ENCODE measurements around the gene HPN. TPM values are rescaled to one million over a fixed set of nuclear protein-coding genes. Genes with fewer than 3 reads are reported as not detected.
A peak's percentile ranks its signal among the peaks of the same experiment; 100 is the strongest.
"Not testable (repeated sequence)": the region's sequence is repeated elsewhere in the genome, so short reads cannot be mapped to it uniquely, and the experiment has no call there.

Gene HPN
- polyA plus RNA-seq, 2 donors = 0.04 to 0.16 TPM

- no peak overlapping the region for H3K27ac ChIP-seq (ENCODE audit: low read depth in 2 of 2, low read length in 1 of 2)
- WGBS, 2 donors = 74 to 87% methylated on average over 12 of the region's 12 CpGs
- H3K36me3 ChIP-seq (ENCODE audit: control insufficient read depth in 2 of 2, insufficient read depth in 2 of 2, low read length in 1 of 2) = peaks cover 0 to 10% of the 10 kb centered on the region in 2 donors
- peaks cover 0 to 6% of the 10 kb centered on the region in 2 donors for H3K4me1 ChIP-seq (ENCODE audit: control insufficient read depth in 2 of 2, insufficient read depth in 2 of 2, low read length in 1 of 2)
- H3K27me3 ChIP-seq (ENCODE audit: control insufficient read depth in 1 of 2, insufficient read depth in 2 of 2, low read length in 2 of 2) = no peaks in the 10 kb centered on the region
- H3K9me3 ChIP-seq (ENCODE audit: control insufficient read depth in 2 of 2, insufficient read depth in 1 of 2, low read depth in 1 of 2, low read length in 1 of 2) = no peaks in the 10 kb centered on the region
- no peak overlapping the region for H3K4me3 ChIP-seq (ENCODE audit: low read depth in 1 of 2, low read length in 2 of 2)
Observed at GRCh38 chr19:35008891-35009341, 32.6 kb upstream of the HPN start.

DNA sequence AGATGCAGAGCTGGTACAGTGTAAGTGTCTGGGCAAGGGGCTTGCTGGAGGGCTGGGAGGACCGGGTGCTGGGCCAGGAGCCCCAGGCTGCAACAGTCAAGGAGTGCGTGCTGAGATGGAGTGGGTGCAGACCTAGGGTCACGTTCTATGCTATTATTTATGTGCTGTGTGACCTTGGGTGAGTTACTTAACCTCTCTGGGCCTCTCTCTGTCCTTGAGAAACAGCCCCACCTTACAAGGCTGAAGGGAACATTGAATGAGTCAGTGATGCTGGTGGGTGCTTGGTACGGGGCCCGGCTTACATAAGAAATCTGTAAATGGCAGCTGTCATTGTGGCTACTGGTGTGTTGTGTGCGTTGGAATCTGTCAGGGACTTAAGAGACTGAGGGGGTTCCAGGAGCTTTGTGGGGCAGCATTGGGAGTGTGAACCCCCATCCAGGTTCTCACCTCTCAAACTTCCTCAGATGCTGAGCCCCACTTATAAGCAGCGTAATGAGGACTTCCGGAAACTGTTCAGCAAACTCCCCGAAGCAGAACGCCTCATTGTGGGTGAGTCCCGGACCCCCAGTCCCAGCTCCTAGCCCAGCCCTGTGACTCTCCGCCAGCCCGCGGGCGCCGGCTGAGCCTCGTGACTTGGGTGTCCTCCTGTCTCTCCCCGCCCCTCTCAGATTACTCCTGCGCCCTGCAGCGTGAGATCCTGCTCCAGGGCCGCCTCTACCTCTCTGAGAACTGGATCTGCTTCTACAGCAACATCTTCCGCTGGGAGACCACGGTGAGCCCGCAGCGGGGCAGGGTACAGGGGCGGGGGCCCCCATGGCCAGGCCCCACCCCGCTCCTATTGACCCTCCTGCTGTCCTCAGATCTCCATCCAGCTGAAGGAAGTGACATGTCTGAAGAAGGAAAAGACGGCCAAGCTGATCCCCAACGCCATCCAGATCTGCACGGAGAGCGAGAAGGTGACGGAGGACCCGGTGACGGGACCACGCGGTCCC is 31.8 kb upstream of the HPN start:
- WGBS, 2 donors = 89 to 92% methylated on average over 36 of the region's 36 CpGs
- Histone ChIP-seq H3K27ac (ENCODE audit: low read depth in 2 of 2, low read length in 1 of 2) (no peak overlapping the region), H3K9me3 (ENCODE audit: control insufficient read depth in 2 of 2, insufficient read depth in 1 of 2, low read depth in 1 of 2, low read length in 1 of 2) (no peaks in the 10 kb centered on the region), H3K4me3 (ENCODE audit: low read depth in 1 of 2, low read length in 2 of 2) (no peak overlapping the region), H3K36me3 (ENCODE audit: control insufficient read depth in 2 of 2, insufficient read depth in 2 of 2, low read length in 1 of 2) (peaks cover 0 to 10% of the 10 kb centered on the region in 2 donors), H3K27me3 (ENCODE audit: control insufficient read depth in 1 of 2, insufficient read depth in 2 of 2, low read length in 2 of 2) (no peaks in the 10 kb centered on the region), H3K4me1 (ENCODE audit: control insufficient read depth in 2 of 2, insufficient read depth in 2 of 2, low read length in 1 of 2) (peaks cover 0 to 6% of the 10 kb centered on the region in 2 donors)

GRCh38 chr19:35011091-35011689 is 30.3 kb upstream of the HPN start:
- no peak overlapping the region for H3K4me3 ChIP-seq (ENCODE audit: low read depth in 1 of 2, low read length in 2 of 2)
- WGBS, 2 donors = 79 to 81% methylated on average over 13 of the region's 13 CpGs
- peaks cover 0 to 5% of the 10 kb centered on the region in 2 donors for H3K4me1 ChIP-seq (ENCODE audit: control insufficient read depth in 2 of 2, insufficient read depth in 2 of 2, low read length in 1 of 2)
- no peaks in the 10 kb centered on the region for H3K27me3 ChIP-seq (ENCODE audit: control insufficient read depth in 1 of 2, insufficient read depth in 2 of 2, low read length in 2 of 2)
- H3K9me3 ChIP-seq (ENCODE audit: control insufficient read depth in 2 of 2, insufficient read depth in 1 of 2, low read depth in 1 of 2, low read length in 1 of 2) = no peaks in the 10 kb centered on the region
- peaks cover 0 to 15% of the 10 kb centered on the region in 2 donors for H3K36me3 ChIP-seq (ENCODE audit: control insufficient read depth in 2 of 2, insufficient read depth in 2 of 2, low read length in 1 of 2)
- H3K27ac ChIP-seq (ENCODE audit: low read depth in 2 of 2, low read length in 1 of 2) = no peak overlapping the region

- Histone ChIP-seq H3K36me3 (ENCODE audit: control insufficient read depth in 2 of 2, insufficient read depth in 2 of 2, low read length in 1 of 2) (peaks cover 0 to 15% of the 10 kb centered on the region in 2 donors), H3K9me3 (ENCODE audit: control insufficient read depth in 2 of 2, insufficient read depth in 1 of 2, low read depth in 1 of 2, low read length in 1 of 2) (no peaks in the 10 kb centered on the region), H3K27me3 (ENCODE audit: control insufficient read depth in 1 of 2, insufficient read depth in 2 of 2, low read length in 2 of 2) (no peaks in the 10 kb centered on the region), H3K27ac (ENCODE audit: low read depth in 2 of 2, low read length in 1 of 2) (peak overlapping the region in 1 of 2 donors; percentile 37), H3K4me3 (ENCODE audit: low read depth in 1 of 2, low read length in 2 of 2) (no peak overlapping the region), H3K4me1 (ENCODE audit: control insufficient read depth in 2 of 2, insufficient read depth in 2 of 2, low read length in 1 of 2) (peaks cover 0 to 5% of the 10 kb centered on the region in 2 donors)
- 85 to 86% methylated on average over 18 of the region's 18 CpGs for WGBS, 2 donors
Observed at GRCh38 chr19:35011737-35012682, 29.5 kb upstream of the HPN start.

- peaks cover 4 to 15% of the 10 kb centered on the region in 2 donors for H3K36me3 ChIP-seq (ENCODE audit: control insufficient read depth in 2 of 2, insufficient read depth in 2 of 2, low read length in 1 of 2)
- no peaks in the 10 kb centered on the region for H3K27me3 ChIP-seq (ENCODE audit: control insufficient read depth in 1 of 2, insufficient read depth in 2 of 2, low read length in 2 of 2)
- H3K9me3 ChIP-seq (ENCODE audit: control insufficient read depth in 2 of 2, insufficient read depth in 1 of 2, low read depth in 1 of 2, low read length in 1 of 2) = no peaks in the 10 kb centered on the region
- H3K4me3 ChIP-seq (ENCODE audit: low read depth in 1 of 2, low read length in 2 of 2) = no peak overlapping the region
- WGBS, 2 donors = 53 to 55% methylated on average over 32 of the region's 32 CpGs
- H3K27ac ChIP-seq (ENCODE audit: low read depth in 2 of 2, low read length in 1 of 2) = peak overlapping the region in 1 of 2 donors; percentile 6
- H3K4me1 ChIP-seq (ENCODE audit: control insufficient read depth in 2 of 2, insufficient read depth in 2 of 2, low read length in 1 of 2) = peaks cover 0 to 5% of the 10 kb centered on the region in 2 donors
Observed at GRCh38 chr19:35013041-35013819, 28.3 kb upstream of the HPN start.

DNA sequence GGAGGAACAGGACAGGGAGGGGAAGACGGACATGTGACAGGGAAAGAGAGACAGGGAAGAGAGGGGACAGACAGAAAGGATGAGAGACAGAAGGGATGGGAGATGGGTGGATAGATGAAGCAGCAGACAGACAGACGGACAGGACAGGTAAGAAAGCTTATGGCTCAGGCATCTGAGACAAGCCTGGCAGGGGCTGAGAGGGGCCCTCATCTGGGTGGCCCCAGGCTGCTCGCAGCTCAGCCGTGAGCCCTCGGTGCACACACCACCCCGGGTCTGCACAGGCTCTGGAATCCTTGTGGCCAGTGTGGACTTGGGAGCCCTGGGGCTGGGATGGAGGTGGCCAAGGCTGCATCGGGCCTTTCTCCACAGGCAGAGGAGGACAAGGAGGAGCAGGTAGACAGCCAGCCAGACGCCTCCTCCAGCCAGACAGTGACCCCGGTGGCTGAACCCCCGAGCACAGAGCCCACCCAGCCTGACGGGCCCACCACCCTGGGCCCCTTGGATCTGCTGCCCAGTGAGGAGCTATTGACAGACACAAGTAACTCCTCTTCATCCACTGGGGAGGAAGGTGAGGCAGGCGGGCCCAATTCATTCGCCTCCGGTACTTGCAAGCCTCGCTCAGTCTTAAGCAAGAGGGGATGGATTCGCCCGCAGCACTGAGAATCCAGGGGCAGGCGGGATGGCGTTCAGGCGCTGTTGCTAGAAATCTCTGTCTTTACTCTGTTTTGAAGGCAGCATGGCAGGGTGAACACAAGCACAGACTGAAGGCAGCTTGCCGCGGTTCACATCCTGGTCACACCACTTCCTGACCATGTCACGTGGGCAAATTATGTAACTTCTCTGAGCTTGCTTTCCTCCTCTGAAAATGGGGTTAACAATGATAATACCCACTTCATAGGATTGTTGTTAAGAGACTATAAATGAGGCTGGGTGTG is 27.4 kb upstream of the HPN start:
- WGBS, 2 donors = 83 to 84% methylated on average over 23 of the region's 23 CpGs
- H3K36me3 ChIP-seq (ENCODE audit: control insufficient read depth in 2 of 2, insufficient read depth in 2 of 2, low read length in 1 of 2) = peaks cover 4 to 21% of the 10 kb centered on the region in 2 donors
- peaks cover 0 to 5% of the 10 kb centered on the region in 2 donors for H3K4me1 ChIP-seq (ENCODE audit: control insufficient read depth in 2 of 2, insufficient read depth in 2 of 2, low read length in 1 of 2)

GRCh38 chr19:35014774-35015173 is 26.7 kb upstream of the HPN start:
- H3K27ac ChIP-seq (ENCODE audit: low read depth in 2 of 2, low read length in 1 of 2); H3K27me3 ChIP-seq (ENCODE audit: control insufficient read depth in 1 of 2, insufficient read depth in 2 of 2, low read length in 2 of 2); H3K9me3 ChIP-seq (ENCODE audit: control insufficient read depth in 2 of 2, insufficient read depth in 1 of 2, low read depth in 1 of 2, low read length in 1 of 2); H3K4me3 ChIP-seq (ENCODE audit: low read depth in 1 of 2, low read length in 2 of 2); H3K4me1 ChIP-seq (ENCODE audit: control insufficient read depth in 2 of 2, insufficient read depth in 2 of 2, low read length in 1 of 2): not testable (repeated sequence)
- 91 to 92% methylated on average over 4 of the region's 4 CpGs for WGBS, 2 donors
- peaks cover 4 to 21% of the 10 kb centered on the region in 2 donors for H3K36me3 ChIP-seq (ENCODE audit: control insufficient read depth in 2 of 2, insufficient read depth in 2 of 2, low read length in 1 of 2)

More for the DNA sequence above, 27.4 kb upstream of the HPN start:
- Histone ChIP-seq H3K27me3 (ENCODE audit: control insufficient read depth in 1 of 2, insufficient read depth in 2 of 2, low read length in 2 of 2) (no peaks in the 10 kb centered on the region), H3K27ac (ENCODE audit: low read depth in 2 of 2, low read length in 1 of 2) (peak overlapping the region in 1 of 2 donors; percentile 23), H3K4me3 (ENCODE audit: low read depth in 1 of 2, low read length in 2 of 2) (no peak overlapping the region), H3K9me3 (ENCODE audit: control insufficient read depth in 2 of 2, insufficient read depth in 1 of 2, low read depth in 1 of 2, low read length in 1 of 2) (no peaks in the 10 kb centered on the region)

All from esophagus (tissue), 2 donors.